ENCODE results near the gene TTC39A. TPM values are rescaled to one million over a fixed set of nuclear protein-coding genes. Genes with fewer than 3 reads are reported as not detected.

TTC39A gene
- under 1 TPM in 1 of 5 donors, not detected in 4; 0.36 TPM for total RNA-seq
- 0.09 TPM for total RNA-seq (2013)
- total RNA-seq = 0 to 0.57 (median 0.10) reads per million in 29 experiments

DNA sequence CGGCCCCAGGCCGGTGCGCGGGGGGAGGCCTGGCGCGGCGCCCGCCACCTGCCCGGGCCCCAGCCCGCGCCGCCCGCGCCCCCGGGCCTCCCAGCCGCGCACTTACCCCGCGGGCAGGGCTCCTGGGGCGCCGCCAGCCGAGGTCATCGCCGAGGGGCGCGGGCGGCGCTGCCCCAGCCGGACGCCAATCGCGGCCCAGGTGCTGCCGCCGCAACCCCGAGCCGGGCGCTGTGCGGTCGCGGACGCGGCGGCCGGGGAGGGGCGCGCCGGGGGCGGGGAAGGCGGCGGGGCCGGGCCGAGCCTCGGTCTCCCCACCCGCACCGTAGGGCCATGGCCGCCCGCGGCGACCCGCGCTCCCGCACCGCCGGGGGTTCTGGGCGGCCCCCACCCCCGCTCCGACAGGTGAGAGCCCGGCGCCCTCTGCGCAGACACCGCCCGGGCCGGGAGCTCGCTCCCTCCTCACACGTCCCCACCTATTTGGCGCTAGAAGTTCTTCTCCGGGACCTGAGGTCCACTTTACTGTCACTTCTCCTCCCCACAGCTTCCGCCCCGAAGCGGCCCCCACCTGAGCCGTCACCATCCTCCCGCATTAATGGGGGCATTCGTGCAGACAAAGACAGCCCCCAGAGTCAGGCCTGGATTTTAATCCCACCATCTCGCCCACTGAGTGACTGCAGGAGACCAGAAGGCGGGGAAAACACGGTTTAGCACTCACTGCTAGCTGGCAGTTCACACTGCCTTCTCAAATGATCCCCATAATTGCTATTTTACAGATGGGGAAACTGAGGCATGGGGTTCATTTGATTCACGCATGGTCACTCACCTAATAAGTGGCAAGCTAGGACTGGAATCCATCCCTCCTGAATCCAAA lies at the start of gene TTC39A:
Gene TTC39A (minus strand): TSS at position 232 of the 871 bp plus-strand sequence. CDS start 85 bp downstream, at position 147.
- Histone ChIP-seq H3K9me3 (no peaks in the 10 kb centered on the region), H3K4me3 (ENCODE audit: control insufficient read depth in 1 of 2, extremely low read depth in 1 of 2, low read length in 1 of 2) (peak within 1 kb of the TSS in 1 of 2 donors; percentile 29), H3K27me3 (replicated peaks in 1 of 2; ENCODE audit: control insufficient read depth in 2 of 2, extremely low read depth in 1 of 2, insufficient read depth in 2 of 2, low read length in 1 of 2) (peaks cover 3 to 51% of the 10 kb centered on the region in 2 experiments), H3K4me1 (ENCODE audit: control insufficient read depth in 1 of 2, extremely low read depth in 1 of 2, insufficient read depth in 2 of 2, low read length in 2 of 2) (peaks cover 0 to 10% of the 10 kb centered on the region in 2 experiments), H3K36me3 (ENCODE audit: control insufficient read depth in 2 of 2, extremely low read depth in 1 of 2, insufficient read depth in 1 of 2, low read length in 1 of 2) (no peaks in the 10 kb centered on the region), H3K27ac (ENCODE audit: low read length) (no peak within 1 kb of the TSS)
- peak; percentile 18 to 44 (median 29) for ATAC-seq (replicated peaks in 1 of 4)
- H3K27ac Mint-ChIP-seq = peak within 1 kb of the TSS in 1 of 2 donors; percentile 25
- H3K36me3 Mint-ChIP-seq = no peaks in the 10 kb centered on the region
- peaks cover 31 to 45% of the 10 kb centered on the region in 2 donors for H3K27me3 Mint-ChIP-seq
- H3K4me1 Mint-ChIP-seq = peaks cover 8 to 9% (median 8%) of the 10 kb centered on the region in 3 donors
- WGBS (ENCODE audit: insufficient coverage) = 4% methylated on average over 86 of the region's 87 CpGs
- no peak for DNase-seq
- H3K4me3 Mint-ChIP-seq = peak within 1 kb of the TSS; percentile 72 to 76 (median 75)
- ChIA-PET CTCF (no interaction called here), POLR2A (no interaction called here)
- no peaks in the 10 kb centered on the region for H3K9me3 Mint-ChIP-seq

DNA sequence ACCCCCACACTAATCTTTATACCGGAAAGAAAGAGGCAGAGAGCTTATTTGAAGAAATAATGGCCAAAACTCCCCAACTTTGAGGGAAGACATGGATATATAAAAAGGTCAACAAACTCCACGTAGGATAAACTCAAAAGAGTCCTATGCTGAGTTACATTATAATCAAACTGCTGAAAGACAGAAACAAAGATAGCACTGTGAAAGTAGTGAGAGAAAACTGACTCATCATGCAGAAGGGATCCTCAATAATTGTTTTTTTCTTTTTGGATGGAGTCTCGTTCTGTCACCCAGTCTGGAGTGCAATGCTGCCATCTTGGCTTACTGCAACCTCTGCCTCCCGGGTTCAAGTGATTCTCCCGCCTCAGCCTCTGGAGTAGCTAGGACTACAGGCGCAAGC lies 48.5 kb upstream of the TTC39A start:
- Mint-ChIP-seq H3K4me3 (no peak overlapping the region), H3K4me1 (peaks cover 2 to 6% (median 2%) of the 10 kb centered on the region in 3 donors), H3K27me3 (no peaks in the 10 kb centered on the region), H3K9me3 (peaks cover 0 to 4% (median 0%) of the 10 kb centered on the region in 3 donors), H3K36me3 (peaks cover 65% of the 10 kb centered on the region), H3K27ac (no peak overlapping the region)
- no peaks in the 10 kb centered on the region for H3K9me3 ChIP-seq
- ChIA-PET POLR2A (no interaction called here), CTCF (no interaction called here)
- 94% methylated on average over 3 of the region's 6 CpGs for WGBS (ENCODE audit: insufficient coverage)
- peaks cover 6 to 16% of the 10 kb centered on the region in 2 donors for H3K36me3 ChIP-seq (ENCODE audit: control insufficient read depth in 2 of 2, extremely low read depth in 1 of 2, insufficient read depth in 1 of 2, low read length in 1 of 2)
- H3K4me1 ChIP-seq (ENCODE audit: control insufficient read depth in 1 of 2, extremely low read depth in 1 of 2, insufficient read depth in 2 of 2, low read length in 2 of 2) = no peaks in the 10 kb centered on the region
- no peak overlapping the region for H3K4me3 ChIP-seq (ENCODE audit: control insufficient read depth in 1 of 2, extremely low read depth in 1 of 2, low read length in 1 of 2)
- H3K27ac ChIP-seq (ENCODE audit: low read length) = no peak overlapping the region
- no peak for ATAC-seq (replicated peaks in 1 of 4)
- no peaks in the 10 kb centered on the region for H3K27me3 ChIP-seq (replicated peaks in 1 of 2; ENCODE audit: control insufficient read depth in 2 of 2, extremely low read depth in 1 of 2, insufficient read depth in 2 of 2, low read length in 1 of 2)
- DNase-seq = no peak

DNA sequence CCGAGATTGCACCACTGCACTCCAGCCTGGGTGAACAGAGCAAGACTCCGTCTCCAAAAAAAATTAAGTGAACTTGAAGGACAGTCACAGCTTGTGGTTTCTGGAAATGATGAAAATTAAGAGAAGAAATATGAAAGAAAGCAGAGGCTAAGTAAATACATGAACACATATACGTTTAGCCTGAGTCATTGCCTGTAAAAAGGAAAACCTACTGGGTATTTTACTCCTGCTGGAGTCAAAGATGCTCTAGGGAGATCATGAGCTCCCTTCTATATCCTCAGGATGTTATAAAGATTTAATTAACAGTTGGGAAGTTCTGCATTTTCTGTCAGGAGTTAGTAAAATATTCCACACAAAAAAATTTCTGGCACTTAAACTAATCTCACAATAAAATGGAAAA lies 43.5 kb upstream of the TTC39A start:
- Mint-ChIP-seq H3K9me3 (no peaks in the 10 kb centered on the region), H3K36me3 (peaks cover 50% of the 10 kb centered on the region), H3K27me3 (no peaks in the 10 kb centered on the region), H3K4me3 (no peak overlapping the region), H3K27ac (no peak overlapping the region), H3K4me1 (no peaks in the 10 kb centered on the region)
- Histone ChIP-seq H3K27me3 (replicated peaks in 1 of 2; ENCODE audit: control insufficient read depth in 2 of 2, extremely low read depth in 1 of 2, insufficient read depth in 2 of 2, low read length in 1 of 2) (no peaks in the 10 kb centered on the region), H3K4me3 (ENCODE audit: control insufficient read depth in 1 of 2, extremely low read depth in 1 of 2, low read length in 1 of 2) (no peak overlapping the region), H3K4me1 (ENCODE audit: control insufficient read depth in 1 of 2, extremely low read depth in 1 of 2, insufficient read depth in 2 of 2, low read length in 2 of 2) (no peaks in the 10 kb centered on the region), H3K9me3 (no peaks in the 10 kb centered on the region), H3K36me3 (ENCODE audit: control insufficient read depth in 2 of 2, extremely low read depth in 1 of 2, insufficient read depth in 1 of 2, low read length in 1 of 2) (peaks cover 6 to 32% of the 10 kb centered on the region in 2 donors), H3K27ac (ENCODE audit: low read length) (no peak overlapping the region)
- ATAC-seq (replicated peaks in 1 of 4) (no peak), DNase-seq (no peak)
- POLR2A ChIA-PET = interaction anchor here in 1 of 2 donors (0.7 kb wide), 1 partner anchor 52 kb away, joined by 3 read pairs; no protein-coding TSS in a partner anchor
- CTCF ChIA-PET = no interaction called here
- WGBS (ENCODE audit: insufficient coverage) = 100% methylated on average over 2 of the region's 3 CpGs

DNA sequence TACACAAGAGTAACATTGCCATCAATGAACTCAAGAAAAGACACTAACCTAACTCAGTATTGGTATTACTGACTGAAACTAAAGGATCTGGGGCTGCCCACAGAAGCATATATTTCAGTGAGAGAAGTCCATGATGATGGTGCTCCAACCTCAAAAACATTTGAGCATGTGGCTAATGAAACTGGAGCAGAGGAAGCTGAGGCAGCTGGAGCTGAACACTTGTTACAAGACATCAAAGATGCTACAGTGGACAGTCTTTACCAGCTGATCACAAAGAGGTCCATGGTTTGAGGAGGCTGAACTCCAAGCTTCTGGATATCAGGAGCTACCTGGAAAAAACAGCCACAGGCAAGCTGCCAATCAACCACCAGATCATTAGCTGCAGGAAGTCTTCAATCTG lies 42.2 kb upstream of the TTC39A start:
- no peaks in the 10 kb centered on the region for H3K4me1 Mint-ChIP-seq
- H3K36me3 Mint-ChIP-seq = peaks cover 47% of the 10 kb centered on the region
- H3K9me3 Mint-ChIP-seq = no peaks in the 10 kb centered on the region

DNA sequence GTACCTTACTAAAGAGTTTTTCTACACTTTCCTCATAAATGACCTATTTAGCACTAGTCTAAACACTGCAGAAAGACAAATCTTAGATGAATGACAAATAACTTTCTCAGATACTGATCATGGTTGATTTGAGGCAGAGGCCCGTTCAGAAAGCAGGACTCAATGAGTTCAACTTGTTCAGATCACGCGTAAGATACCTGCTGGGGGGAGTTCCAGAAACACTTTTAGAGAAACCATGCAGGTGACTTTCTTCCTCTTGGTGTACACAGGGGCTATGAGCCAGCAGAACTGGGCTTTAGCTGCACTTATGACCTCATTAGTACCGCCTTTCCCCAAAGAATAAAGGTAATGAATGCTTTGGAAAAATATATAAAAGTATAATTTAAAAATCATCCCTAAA lies 38.8 kb upstream of the TTC39A start:
- Mint-ChIP-seq H3K36me3 (peaks cover 46% of the 10 kb centered on the region), H3K4me1 (no peaks in the 10 kb centered on the region), H3K27me3 (no peaks in the 10 kb centered on the region), H3K9me3 (no peaks in the 10 kb centered on the region), H3K27ac (no peak overlapping the region), H3K4me3 (no peak overlapping the region)
- H3K9me3 ChIP-seq = no peaks in the 10 kb centered on the region
- peaks cover 0 to 44% of the 10 kb centered on the region in 2 donors for H3K36me3 ChIP-seq (ENCODE audit: control insufficient read depth in 2 of 2, extremely low read depth in 1 of 2, insufficient read depth in 1 of 2, low read length in 1 of 2)
- ATAC-seq (replicated peaks in 1 of 4) (no peak), DNase-seq (no peak)
- ChIA-PET POLR2A (interaction anchor here in 1 of 2 donors (0.5 to 0.6 kb wide), 2 partner anchors 9 to 261 kb away, joined by 3 to 5 read pairs; no protein-coding TSS in a partner anchor), CTCF (no interaction called here)
- no peak overlapping the region for H3K4me3 ChIP-seq (ENCODE audit: control insufficient read depth in 1 of 2, extremely low read depth in 1 of 2, low read length in 1 of 2)
- no peaks in the 10 kb centered on the region for H3K4me1 ChIP-seq (ENCODE audit: control insufficient read depth in 1 of 2, extremely low read depth in 1 of 2, insufficient read depth in 2 of 2, low read length in 2 of 2)
- no peak overlapping the region for H3K27ac ChIP-seq (ENCODE audit: low read length)
- no peaks in the 10 kb centered on the region for H3K27me3 ChIP-seq (replicated peaks in 1 of 2; ENCODE audit: control insufficient read depth in 2 of 2, extremely low read depth in 1 of 2, insufficient read depth in 2 of 2, low read length in 1 of 2)
- 88% methylated on average over 3 of the region's 4 CpGs for WGBS (ENCODE audit: insufficient coverage)

More for the DNA sequence above, 42.2 kb upstream of the TTC39A start:
- Histone ChIP-seq H3K27me3 (replicated peaks in 1 of 2; ENCODE audit: control insufficient read depth in 2 of 2, extremely low read depth in 1 of 2, insufficient read depth in 2 of 2, low read length in 1 of 2) (no peaks in the 10 kb centered on the region), H3K9me3 (no peaks in the 10 kb centered on the region), H3K4me3 (ENCODE audit: control insufficient read depth in 1 of 2, extremely low read depth in 1 of 2, low read length in 1 of 2) (no peak overlapping the region), H3K36me3 (ENCODE audit: control insufficient read depth in 2 of 2, extremely low read depth in 1 of 2, insufficient read depth in 1 of 2, low read length in 1 of 2) (peaks cover 0 to 31% of the 10 kb centered on the region in 2 donors), H3K27ac (ENCODE audit: low read length) (no peak overlapping the region), H3K4me1 (ENCODE audit: control insufficient read depth in 1 of 2, extremely low read depth in 1 of 2, insufficient read depth in 2 of 2, low read length in 2 of 2) (no peaks in the 10 kb centered on the region)
- Mint-ChIP-seq H3K27me3 (no peaks in the 10 kb centered on the region), H3K27ac (no peak overlapping the region), H3K4me3 (no peak overlapping the region)
- DNase-seq (no peak), ATAC-seq (replicated peaks in 1 of 4) (no peak)
- POLR2A ChIA-PET = interaction anchor here in 1 of 2 donors (0.6 kb wide), 1 partner anchor 14 kb away, joined by 9 read pairs; no protein-coding TSS in a partner anchor
- CTCF ChIA-PET = no interaction called here

DNA sequence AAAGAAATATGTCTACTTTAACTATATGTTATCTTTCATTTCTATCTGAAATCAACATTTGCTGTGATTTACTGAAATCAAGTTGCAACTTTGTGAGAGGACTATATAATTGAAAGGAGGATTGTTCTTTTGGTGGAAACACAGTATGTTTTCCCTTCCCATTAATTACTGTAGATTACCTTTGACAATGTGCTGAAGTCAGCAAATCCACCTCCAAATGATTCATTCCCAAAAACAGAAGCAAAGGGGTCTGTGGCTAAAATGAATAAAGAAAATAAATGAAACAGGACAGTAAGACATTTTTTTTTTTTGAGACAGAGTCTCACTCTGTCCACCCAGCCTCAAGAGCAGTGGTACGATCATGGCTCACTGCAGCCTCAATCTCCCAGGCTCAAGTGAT lies 35.4 kb upstream of the TTC39A start:
- no peak for ATAC-seq (replicated peaks in 1 of 4)
- POLR2A ChIA-PET = no interaction called here
- Histone ChIP-seq H3K27me3 (replicated peaks in 1 of 2; ENCODE audit: control insufficient read depth in 2 of 2, extremely low read depth in 1 of 2, insufficient read depth in 2 of 2, low read length in 1 of 2) (no peaks in the 10 kb centered on the region), H3K4me3 (ENCODE audit: control insufficient read depth in 1 of 2, extremely low read depth in 1 of 2, low read length in 1 of 2) (no peak overlapping the region), H3K4me1 (ENCODE audit: control insufficient read depth in 1 of 2, extremely low read depth in 1 of 2, insufficient read depth in 2 of 2, low read length in 2 of 2) (no peaks in the 10 kb centered on the region), H3K27ac (ENCODE audit: low read length) (no peak overlapping the region), H3K9me3 (no peaks in the 10 kb centered on the region), H3K36me3 (ENCODE audit: control insufficient read depth in 2 of 2, extremely low read depth in 1 of 2, insufficient read depth in 1 of 2, low read length in 1 of 2) (peaks cover 0 to 51% of the 10 kb centered on the region in 2 donors)
- Mint-ChIP-seq H3K27ac (no peak overlapping the region), H3K4me3 (no peak overlapping the region), H3K4me1 (no peaks in the 10 kb centered on the region), H3K36me3 (peaks cover 42% of the 10 kb centered on the region), H3K27me3 (no peaks in the 10 kb centered on the region), H3K9me3 (no peaks in the 10 kb centered on the region)
- CTCF ChIA-PET = no interaction called here
- no peak for DNase-seq
- no CpG with 5 or more reads among the region's 1 CpG for WGBS (ENCODE audit: insufficient coverage)
